Measurements from ENCODE around the gene ARID3C.

The ARID3C gene

GRCh38 chr9:34576597-34577399, 52.1 kb downstream of the ARID3C start:
- no peak for DNase-seq

GRCh38 chr9:34575862-34576596, 52.8 kb downstream of the ARID3C start:
- no peak for DNase-seq

- DNase-seq, result no peak
These were observed 53.6 kb downstream of the ARID3C start for GRCh38 chr9:34575241-34575640.

GRCh38 chr9:34574571-34574970, 54.3 kb downstream of the ARID3C start:
- no peak for DNase-seq

- no peak for DNase-seq
These were observed 55.1 kb downstream of the ARID3C start for GRCh38 chr9:34573599-34574325.

DNA sequence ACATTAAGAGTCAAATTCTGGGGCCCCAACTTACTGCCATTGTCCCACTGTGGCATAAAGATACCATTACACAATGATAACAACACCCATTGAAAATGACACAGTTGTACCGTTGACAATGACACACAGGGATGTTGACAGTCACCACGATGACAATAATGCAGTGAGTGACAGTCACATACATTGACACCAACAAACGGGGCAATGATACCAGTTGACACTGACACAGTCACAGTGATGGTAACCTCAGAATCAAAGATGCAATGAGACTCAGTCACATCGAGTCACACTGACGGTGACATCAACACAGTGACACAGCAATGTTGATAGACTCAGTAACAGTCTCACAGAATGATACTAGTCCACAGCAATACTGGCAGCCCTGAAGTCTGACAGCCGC, 56.2 kb downstream of the ARID3C start:
- DNase-seq, result no peak

DNA sequence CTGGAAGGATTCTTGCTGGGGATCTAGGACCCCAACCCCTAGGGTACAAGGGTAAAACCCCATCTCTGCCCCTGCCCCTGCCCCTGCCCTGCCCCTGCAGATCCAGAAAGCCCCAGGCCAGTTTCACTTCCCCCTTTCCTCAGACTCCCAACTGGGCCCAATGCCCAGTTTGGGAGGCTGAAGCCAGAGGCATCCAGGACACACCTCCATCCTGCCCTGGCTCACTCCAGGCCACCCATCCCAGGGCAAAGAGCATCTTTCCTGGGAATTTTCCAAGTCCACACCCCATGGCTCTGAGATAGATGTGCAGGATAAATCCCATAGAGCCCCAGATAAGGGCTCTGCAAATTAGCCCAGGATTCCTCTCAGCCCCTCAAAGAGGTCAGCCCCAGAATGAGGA, 56.8 kb downstream of the ARID3C start:
- no peak for DNase-seq

DNA sequence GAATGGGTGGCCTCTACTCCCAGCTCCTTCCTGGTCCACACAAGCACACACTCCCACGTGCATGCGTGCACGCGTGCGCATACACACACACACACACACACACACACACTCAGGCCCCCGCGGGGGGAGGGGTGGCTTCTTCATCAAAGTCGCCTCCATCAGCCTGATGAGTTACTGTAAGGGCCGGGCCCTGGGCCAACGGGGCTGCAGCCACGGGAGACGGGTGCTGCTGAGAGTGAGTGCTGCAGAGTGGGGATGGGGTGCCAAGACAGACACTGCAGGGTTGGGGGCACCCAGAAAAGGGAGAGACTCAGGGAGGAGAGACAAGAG, 57.4 kb downstream of the ARID3C start:
- DNase-seq, result no peak
